Measurements from ENCODE around the gene ADGRB3. TPM values are rescaled to one million over a fixed set of nuclear protein-coding genes. Genes with fewer than 3 reads are reported as not detected.

Gene ADGRB3
- polyA plus RNA-seq, 3 donors, result 0.04 to 0.23 (median 0.05) TPM

DNA sequence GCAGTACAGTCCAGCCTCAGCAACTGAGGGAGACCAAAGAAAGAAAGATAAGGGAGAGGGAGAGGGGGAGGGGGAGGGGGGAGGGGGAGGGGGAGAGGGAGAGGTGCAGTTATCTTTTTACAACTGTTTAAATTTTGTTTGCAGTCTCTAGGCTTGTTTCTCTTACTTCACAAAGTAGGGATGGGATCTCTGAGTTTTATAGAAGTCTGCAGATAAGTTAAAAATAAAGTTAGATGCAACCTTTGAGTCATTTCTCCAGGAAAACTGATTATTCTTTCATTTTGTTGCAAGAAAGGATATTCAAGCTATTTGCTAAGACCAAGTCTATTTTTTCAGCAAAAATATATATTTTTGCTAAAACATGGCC is 487.3 kb downstream of the ADGRB3 start:
- H3K4me3 ChIP-seq (replicated peaks in 1 of 3; ENCODE audit: low read depth in 2 of 3, low read length in 3 of 3), result no peak overlapping the region
- intact Hi-C loops (cut with micrococcal nuclease), result no loop called here

DNA sequence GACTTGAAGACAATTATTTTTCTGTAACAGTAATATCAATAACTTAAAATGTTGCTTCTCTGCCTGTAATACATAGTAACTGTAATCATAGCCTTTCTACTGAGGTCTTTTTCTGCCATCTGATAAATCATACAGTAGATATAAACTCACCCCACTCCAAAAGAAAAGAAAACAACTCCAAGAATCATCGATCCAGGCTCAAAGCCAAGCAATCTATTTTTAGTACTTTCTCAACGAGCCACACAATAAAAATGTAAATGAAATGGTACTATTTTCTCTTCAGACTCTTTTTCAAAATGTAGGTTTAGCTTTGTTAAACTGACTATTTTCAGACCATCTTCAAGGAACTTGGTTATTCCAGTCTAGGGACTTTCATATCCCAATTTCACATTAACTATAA is 493.3 kb downstream of the ADGRB3 start:
- H3K4me1 ChIP-seq (ENCODE audit: control insufficient read depth in 1 of 2, insufficient read depth in 2 of 2, low read length in 2 of 2), result no peaks in the 10 kb centered on the region
- DNase-seq, result no peak
- Mint-ChIP-seq H3K4me3 (no peak overlapping the region), H3K27me3 (ENCODE audit: low read depth in 3 of 3) (no peaks in the 10 kb centered on the region), H3K36me3 (no peaks in the 10 kb centered on the region), H3K4me1 (no peaks in the 10 kb centered on the region), H3K9me3 (peaks cover 0 to 6% (median 2%) of the 10 kb centered on the region in 7 donors), H3K27ac (no peak overlapping the region)
- H3K4me3 ChIP-seq (replicated peaks in 1 of 3; ENCODE audit: low read depth in 2 of 3, low read length in 3 of 3), result no peak overlapping the region
- intact Hi-C loops (cut with micrococcal nuclease), result no loop called here
- H4K20me1 ChIP-seq (ENCODE audit: insufficient read depth, low read length), result no peaks in the 10 kb centered on the region
- H3K27me3 ChIP-seq (ENCODE audit: control insufficient read depth in 2 of 2, insufficient read depth in 2 of 2, low read length in 2 of 2), result no peaks in the 10 kb centered on the region
- TF ChIP-seq, protein P1, sequence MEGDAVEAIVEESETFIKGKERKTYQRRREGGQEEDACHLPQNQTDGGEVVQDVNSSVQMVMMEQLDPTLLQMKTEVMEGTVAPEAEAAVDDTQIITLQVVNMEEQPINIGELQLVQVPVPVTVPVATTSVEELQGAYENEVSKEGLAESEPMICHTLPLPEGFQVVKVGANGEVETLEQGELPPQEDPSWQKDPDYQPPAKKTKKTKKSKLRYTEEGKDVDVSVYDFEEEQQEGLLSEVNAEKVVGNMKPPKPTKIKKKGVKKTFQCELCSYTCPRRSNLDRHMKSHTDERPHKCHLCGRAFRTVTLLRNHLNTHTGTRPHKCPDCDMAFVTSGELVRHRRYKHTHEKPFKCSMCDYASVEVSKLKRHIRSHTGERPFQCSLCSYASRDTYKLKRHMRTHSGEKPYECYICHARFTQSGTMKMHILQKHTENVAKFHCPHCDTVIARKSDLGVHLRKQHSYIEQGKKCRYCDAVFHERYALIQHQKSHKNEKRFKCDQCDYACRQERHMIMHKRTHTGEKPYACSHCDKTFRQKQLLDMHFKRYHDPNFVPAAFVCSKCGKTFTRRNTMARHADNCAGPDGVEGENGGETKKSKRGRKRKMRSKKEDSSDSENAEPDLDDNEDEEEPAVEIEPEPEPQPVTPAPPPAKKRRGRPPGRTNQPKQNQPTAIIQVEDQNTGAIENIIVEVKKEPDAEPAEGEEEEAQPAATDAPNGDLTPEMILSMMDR (IDR thresholded peaks at IDR 0.05), result no peak
- no peaks in the 10 kb centered on the region for H3K9me3 ChIP-seq (replicated peaks in 1 of 2; ENCODE audit: control insufficient read depth in 1 of 2, insufficient read depth in 1 of 2, low read length in 2 of 2)
- H2AFZ ChIP-seq (ENCODE audit: insufficient read depth, low read depth, low read length, poor library complexity, severe bottlenecking), result no peak overlapping the region
- H3K36me3 ChIP-seq (replicated peaks in 1 of 2; ENCODE audit: control insufficient read depth in 1 of 2, insufficient read depth in 2 of 2, low read length in 2 of 2), result no peaks in the 10 kb centered on the region
- H3K27ac ChIP-seq (ENCODE audit: low read depth in 1 of 2, low read length in 2 of 2), result no peak overlapping the region
- no peaks in the 10 kb centered on the region for H3K79me2 ChIP-seq (ENCODE audit: insufficient read depth, low read length)
- no peak overlapping the region for H3K4me2 ChIP-seq (replicated peaks; ENCODE audit: extremely low read depth, low read length, poor library complexity, severe bottlenecking)
- no peak overlapping the region for H3K9ac ChIP-seq (ENCODE audit: insufficient read depth, low read length, poor library complexity, severe bottlenecking)
- WGBS (ENCODE audit: insufficient coverage), result no CpG with 5 or more reads among the region's 2 CpGs

More for the DNA sequence above, 487.3 kb downstream of the ADGRB3 start:
- Histone ChIP-seq H3K27ac (ENCODE audit: low read depth in 1 of 2, low read length in 2 of 2) (no peak overlapping the region), H3K4me2 (replicated peaks; ENCODE audit: extremely low read depth, low read length, poor library complexity, severe bottlenecking) (no peak overlapping the region), H3K27me3 (ENCODE audit: control insufficient read depth in 2 of 2, insufficient read depth in 2 of 2, low read length in 2 of 2) (no peaks in the 10 kb centered on the region), H3K79me2 (ENCODE audit: insufficient read depth, low read length) (no peaks in the 10 kb centered on the region), H2AFZ (ENCODE audit: insufficient read depth, low read depth, low read length, poor library complexity, severe bottlenecking) (no peak overlapping the region), H3K9ac (ENCODE audit: insufficient read depth, low read length, poor library complexity, severe bottlenecking) (no peak overlapping the region), H4K20me1 (ENCODE audit: insufficient read depth, low read length) (no peaks in the 10 kb centered on the region), H3K4me1 (ENCODE audit: control insufficient read depth in 1 of 2, insufficient read depth in 2 of 2, low read length in 2 of 2) (no peaks in the 10 kb centered on the region), H3K9me3 (replicated peaks in 1 of 2; ENCODE audit: control insufficient read depth in 1 of 2, insufficient read depth in 1 of 2, low read length in 2 of 2) (no peaks in the 10 kb centered on the region), H3K36me3 (replicated peaks in 1 of 2; ENCODE audit: control insufficient read depth in 1 of 2, insufficient read depth in 2 of 2, low read length in 2 of 2) (no peaks in the 10 kb centered on the region)
- Mint-ChIP-seq H3K27ac (no peak overlapping the region), H3K4me1 (no peaks in the 10 kb centered on the region), H3K4me3 (no peak overlapping the region), H3K36me3 (no peaks in the 10 kb centered on the region), H3K27me3 (ENCODE audit: low read depth in 3 of 3) (no peaks in the 10 kb centered on the region), H3K9me3 (peaks cover 2 to 13% (median 5%) of the 10 kb centered on the region in 7 donors)
- no peak for DNase-seq
- TF ChIP-seq, protein P1 (IDR thresholded peaks at IDR 0.05), result no peak
